GM12878 (cell line): Measurements from ENCODE around the gene TMEM40. TPM values are rescaled to one million over a fixed set of nuclear protein-coding genes. Genes with fewer than 3 reads are reported as not detected.

ENCODE experiments used
- ATAC-seq: fragments of 200-7000 bp; cut with Tn5 transposase; 3 replicates; pipeline ENCODE4 v1.9.1; 2020; ENCODE audit warnings: mild to moderate bottlenecking, moderate library complexity
- BruUV-seq: library from RNA; stranded (reverse); fragments of 400-500 nt; replicated peaks from 2 replicates; lab custom pipeline; 2021; lab: Mats Ljungman, UMichigan
- CTCF ChIA-PET: fragments of 300-600 bp; sonication (Branson Sonifier 250); formaldehyde crosslinking; extraction: SDS; loops from one replicate; lab custom pipeline; 2021; ENCODE audit warnings: inconsistent platforms; lab: Yijun Ruan, JAX
- POLR2A ChIA-PET: fragments of 350-600 bp; formaldehyde crosslinking; extraction: SDS; loops from one replicate; lab custom pipeline; 2021; ENCODE audit warnings: inconsistent platforms; lab: Charles Lee
- RAD21 ChIA-PET: fragments of 300-600 bp; sonication (Branson Sonifier 250); formaldehyde crosslinking; loops from one replicate; lab custom pipeline; 2023; ENCODE audit warnings: antibody characterized with exemption; ENCODE audit not compliant: unreplicated experiment; lab: Charles Lee
- SMC1A ChIA-PET: fragments of 300-600 bp; sonication (Branson Sonifier 250); formaldehyde crosslinking; loops from one replicate; lab custom pipeline; 2023; ENCODE audit not compliant: unreplicated experiment, uncharacterized antibody; lab: Charles Lee
- DNase-seq: peaks from one replicate; pipeline ENCODE4 v3.0.0-alpha.2; 2011; ENCODE audit warnings: low read depth, low spot score
- FAIRE-seq: peaks from 3 replicates; lab custom pipeline; 2011; peaks lifted over from hg19 to GRCh38; lab: Jason Lieb, UNC
- H2AFZ ChIP-seq: 2 replicates; pipeline ENCODE4 v1.6.0; 2011; ENCODE audit warnings: low read depth, low read length, control low read depth; ENCODE audit not compliant: control insufficient read depth
- H3K27ac ChIP-seq: 2 replicates; pipeline ENCODE4 v1.5.1; 2011; ENCODE audit warnings: control low read depth; ENCODE audit not compliant: control insufficient read depth, insufficient read depth
- H3K27me3 ChIP-seq, 2 experiments: replicated peaks in 1 of 2; 2 replicates each; pipeline versions ENCODE4 v1.6.0 to v1.6.1; 2011; ENCODE audit warnings: low read length in 1 of 2; ENCODE audit not compliant: control insufficient read depth in 2 of 2, insufficient read depth in 2 of 2
- H3K36me3 ChIP-seq, 2 experiments: 2 replicates each; pipeline ENCODE4 v1.5.1; 2011; ENCODE audit warnings: low read length in 1 of 2; ENCODE audit not compliant: control insufficient read depth in 2 of 2, insufficient read depth in 2 of 2
- H3K4me1 ChIP-seq: 2 replicates; pipeline ENCODE4 v1.6.1; 2011; ENCODE audit warnings: mild to moderate bottlenecking, low read length, moderate library complexity, mixed read lengths; ENCODE audit not compliant: control insufficient read depth, insufficient read depth
- H3K4me2 ChIP-seq: 2 replicates; pipeline ENCODE4 v1.6.0; 2011; ENCODE audit warnings: control low read depth; ENCODE audit not compliant: control insufficient read depth, insufficient read depth
- H3K4me3 ChIP-seq: fragments of 200-600 bp; sonication (generic); 2 replicates; pipeline ENCODE4 v1.5.1; 2016
- H3K79me2 ChIP-seq: 2 replicates; pipeline ENCODE4 v1.6.0; 2011; ENCODE audit warnings: low read length; ENCODE audit not compliant: control insufficient read depth, insufficient read depth
- H3K9ac ChIP-seq: 2 replicates; pipeline ENCODE4 v1.8.0; 2011; ENCODE audit warnings: low read length, control low read depth, mixed read lengths; ENCODE audit not compliant: control insufficient read depth, insufficient read depth
- H3K9me3 ChIP-seq: replicated peaks from 3 replicates; pipeline ENCODE4 v1.5.1; 2011; ENCODE audit warnings: mild to moderate bottlenecking, low read length; ENCODE audit not compliant: control insufficient read depth, insufficient read depth
- H4K20me1 ChIP-seq: 2 replicates; pipeline ENCODE4 v1.6.0; 2011; ENCODE audit not compliant: control insufficient read depth, insufficient read depth
- BHLHE40 ChIP-seq, 2 experiments: fragments of 450-650 bp in 1 of 2; IDR thresholded peaks; 2 replicates each; pipeline ENCODE4 v1.6.1; 2011 to 2017; ENCODE audit warnings: low read depth in 2 of 2, borderline replicate concordance in 1 of 2, improper control_type of control experiment in 1 of 2, low read length in 1 of 2, mild to moderate bottlenecking in 1 of 2
- BMI1 ChIP-seq: fragments of 450-650 bp; IDR thresholded peaks from 2 replicates; pipeline ENCODE4 v1.6.1; 2016; ENCODE audit warnings: mild to moderate bottlenecking, moderate library complexity, borderline replicate concordance
- BRCA1 ChIP-seq: IDR thresholded peaks from 2 replicates; pipeline ENCODE4 v1.6.1; 2011; ENCODE audit warnings: low read depth, low read length, improper control_type of control experiment
- CHD4 ChIP-seq: fragments of 200-600 bp; sonication (generic); IDR thresholded peaks from 2 replicates; pipeline ENCODE4 v1.6.1; 2016; ENCODE audit warnings: mild to moderate bottlenecking
- EGR1 ChIP-seq, 2 experiments: IDR thresholded peaks; 1 replicate in 1 of 2; 2 replicates in 1 of 2; pipeline ENCODE4 v1.6.1; 2011 to 2012; ENCODE audit warnings: low read depth in 2 of 2, low read length in 2 of 2, borderline replicate concordance in 1 of 2, mild to moderate bottlenecking in 1 of 2, moderate library complexity in 1 of 2
- EP300 ChIP-seq, 2 experiments: fragments of 150-350 bp in 1 of 2; IDR thresholded peaks; 2 replicates each; pipeline ENCODE4 v1.6.1; 2011 to 2012; ENCODE audit warnings: low read depth in 2 of 2, low read length in 2 of 2, borderline replicate concordance in 1 of 2, improper control_type of control experiment in 1 of 2, inconsistent platforms in 1 of 2; ENCODE audit not compliant: control insufficient read depth in 1 of 2
- GATAD2B ChIP-seq: fragments of 450-650 bp; conservative IDR thresholded peaks from 2 replicates; pipeline ENCODE4 v1.6.1; 2017; ENCODE audit warnings: low read depth, mild to moderate bottlenecking, moderate library complexity
- HCFC1 ChIP-seq: fragments of 150-350 bp; IDR thresholded peaks from 2 replicates; pipeline ENCODE4 v1.6.1; 2014; ENCODE audit warnings: low read length
- HDGF ChIP-seq: fragments of 450-650 bp; IDR thresholded peaks from 2 replicates; pipeline ENCODE4 v1.6.1; 2016; ENCODE audit warnings: antibody characterized with exemption
- IKZF2 ChIP-seq, 2 experiments: fragments of 450-650 bp; IDR thresholded peaks; 2 replicates each; pipeline ENCODE4 v1.6.1; 2017; ENCODE audit warnings: mild to moderate bottlenecking in 2 of 2, moderate library complexity in 2 of 2
- MAX ChIP-seq: IDR thresholded peaks from 2 replicates; pipeline ENCODE4 v1.6.1; 2012; ENCODE audit warnings: low read depth, low read length, improper control_type of control experiment
- MEF2A ChIP-seq: IDR thresholded peaks from 2 replicates; pipeline ENCODE4 v1.6.1; 2011; ENCODE audit warnings: low read depth, mild to moderate bottlenecking, low read length, moderate library complexity; ENCODE audit not compliant: insufficient read depth
- MYC ChIP-seq: IDR thresholded peaks from 2 replicates; pipeline ENCODE4 v1.6.1; 2011; ENCODE audit warnings: mild to moderate bottlenecking, low read length, moderate library complexity, inconsistent platforms; ENCODE audit not compliant: insufficient read depth, insufficient replicate concordance, insufficient read length, severe bottlenecking
- RBBP5 ChIP-seq: fragments of 200-600 bp; sonication (generic); conservative IDR thresholded peaks from 2 replicates; pipeline ENCODE4 v1.6.1; 2016
- RELA ChIP-seq: fragments of 450-650 bp; IDR thresholded peaks from 2 replicates; pipeline ENCODE4 v1.8.0; 2014; ENCODE audit warnings: borderline replicate concordance; ENCODE audit not compliant: partially characterized antibody
- REST ChIP-seq: IDR thresholded peaks from 2 replicates; pipeline ENCODE4 v1.6.1; 2012; ENCODE audit warnings: mild to moderate bottlenecking, low read depth, low read length
- SREBF1 ChIP-seq: IDR thresholded peaks from 2 replicates; pipeline ENCODE4 v1.6.1; 2012; ENCODE audit warnings: mild to moderate bottlenecking, low read length
- ZBTB33 ChIP-seq: fragments of 450-650 bp; IDR thresholded peaks from 2 replicates; pipeline ENCODE4 v1.6.1; 2017; ENCODE audit warnings: mild to moderate bottlenecking
- WGBS: methylation state at CpG from one replicate; pipeline ENCODE4 v1.1.6; 2016; ENCODE audit warnings: low lambda C conversion rate; ENCODE audit not compliant: insufficient replicate concordance, insufficient coverage; ENCODE audit errors: missing lambda C conversion rate; 5-methylcytosine and 5-hydroxymethylcytosine counted together
- in situ Hi-C: fragments of 300-500 bp; cut with MboI; formaldehyde crosslinking; loops from 9 replicates; pipeline ENCODE4 v1.14.3; 2018; ENCODE audit warnings: mixed read lengths
- intact Hi-C: fragments of 100-400 bp; cut with micrococcal nuclease; formaldehyde crosslinking; loops from one replicate; pipeline ENCODE4 v1.14.2; 2022; ENCODE audit not compliant: unreplicated experiment
- polyA plus RNA-seq, 11 experiments: library from polyadenylated mRNA; depleted of rRNA in 4 of 11; unstranded in 6 of 11; stranded (reverse) in 5 of 11; fragments of >200 nt; fragmentation: Nextera tagmentation in 4 of 11; fragmentation: Illumina TruSeq in 1 of 11; extraction: Ambion mirVana in 4 of 11; extraction: Trizol in 1 of 11; gene quantifications; 1 replicate in 1 of 11; 2 replicates in 10 of 11; pipeline versions ENCODE4 v1.2.1 to v1.2.3, GENCODE V29; 2011 to 2016; ENCODE audit warnings: inconsistent platforms in 2 of 11, missing spikeins in 2 of 11, low read depth in 1 of 11
- total RNA-seq, 4 experiments: library from RNA; depleted of rRNA in 3 of 4; stranded (reverse); fragments of >200 nt in 3 of 4; fragmentation: Illumina TruSeq in 1 of 4; extraction: Trizol in 1 of 4; gene quantifications; 2 replicates each; pipeline versions ENCODE4 v1.2.1 to v1.2.3, GENCODE V29; 2013 to 2021

The TMEM40 gene
- total and polyA plus RNA-seq, 10 of the 15 experiments (the other 5 are each of a cell fraction or from before 2014, with no cell fraction given): 0.10 to 0.46 (median 0.27) TPM; not detected in 3

- TF ChIP-seq ZBTB33: no peak
- no peak for TF ChIP-seq BHLHE40 (IDR thresholded peaks at IDR 0.05; ENCODE audit: borderline replicate concordance in 1 of 2, low read depth in 2 of 2, low read length in 1 of 2)
- TF ChIP-seq RBBP5: no peak
- no peak for TF ChIP-seq MEF2A
- TF ChIP-seq BMI1: no peak
- no peak for TF ChIP-seq CHD4
- TF ChIP-seq MYC: no peak
- no peak for TF ChIP-seq GATAD2B
- no peak for TF ChIP-seq MAX
- TF ChIP-seq, all 136 proteins: peak for 0
Measured at GRCh38 chr3:12714278-12714677, 44.8 kb downstream of the TMEM40 start (continued).

GRCh38 chr3:12710062-12710461 lies 49.0 kb downstream of the TMEM40 start:
- in situ Hi-C loops (loop anchor here (25.0 kb wide), 1 partner anchor 573 kb away; no protein-coding TSS in a partner anchor), intact Hi-C loops (no loop called here)
- Histone ChIP-seq H4K20me1 (no peaks in the 10 kb centered on the region; the same call in 1 of the 2 replicates), H3K79me2 (no peaks in the 10 kb centered on the region), H3K36me3 (no peaks in the 10 kb centered on the region), H3K27ac (no peak overlapping the region), H3K4me3 (no peak overlapping the region), H3K4me1 (no peaks in the 10 kb centered on the region), H3K4me2 (no peak overlapping the region), H3K27me3 (no peaks in the 10 kb centered on the region; a peak in 1 of 4 replicates), H3K9ac (no peak overlapping the region), H3K9me3 (no peaks in the 10 kb centered on the region), H2AFZ (no peak overlapping the region)
- ChIA-PET CTCF (interaction anchor here (1.7 kb wide), 1 partner anchor 10 kb away, joined by 7 read pairs; no protein-coding TSS in a partner anchor), POLR2A (no interaction called here), RAD21 (no interaction called here), SMC1A (interaction anchor here (1.0 kb wide), 1 partner anchor 51 kb away, joined by 3 read pairs; no protein-coding TSS in a partner anchor)
- BruUV-seq: no TSS peak
- 1% methylated on average over 4 of the region's 4 CpGs for WGBS
- ATAC-seq (no peak), DNase-seq (no peak), FAIRE-seq (no peak)
- TF ChIP-seq RELA (no peak), SREBF1 (no peak), BRCA1 (no peak), HCFC1 (no peak), REST (no peak), IKZF2 (IDR thresholded peaks at IDR 0.05) (no peak), EP300 (IDR thresholded peaks at IDR 0.05; ENCODE audit: borderline replicate concordance in 1 of 2, control insufficient read depth in 1 of 2, low read depth in 2 of 2, low read length in 2 of 2) (no peak), EGR1 (IDR thresholded peaks at IDR 0.05; ENCODE audit: borderline replicate concordance in 1 of 2, low read depth in 2 of 2, low read length in 2 of 2) (no peak), HDGF (no peak)
